Gastrocnemius medialis (tissue), 4 donors: Measurements from ENCODE around the gene PLXNA2. TPM values are rescaled to one million over a fixed set of nuclear protein-coding genes. Genes with fewer than 3 reads are reported as not detected.

Experiments
- ATAC-seq, 2 donors: fragments of 150-250 bp; one replicate each; pipeline ENCODE4 v1.9.1; 2016
- DNase-seq, 2 donors: peaks; one replicate each; pipeline ENCODE4 v3.0.0-alpha.2; 2019
- H3K27ac ChIP-seq, 4 donors: fragments of 200-600 bp; sonication (generic); 1 replicate in 1 of 4; 2 replicates in 3 of 4; pipeline ENCODE4 v1.5.1; 2016 to 2018; ENCODE audit warnings: mild to moderate bottlenecking in 2 of 4, moderate library complexity in 1 of 4
- H3K27me3 ChIP-seq, 3 donors: fragments of 200-600 bp; sonication (generic) in 2 of 3; 1 replicate in 1 of 3; 2 replicates in 2 of 3; pipeline versions ENCODE4 v1.5.1 to v1.6.0; 2016 to 2019; ENCODE audit warnings: mild to moderate bottlenecking in 1 of 3, moderate library complexity in 1 of 3
- H3K36me3 ChIP-seq, 2 donors: fragments of 200-600 bp; sonication (generic) in 1 of 2; one replicate each; pipeline ENCODE4 v1.5.1; 2017 to 2018
- H3K4me1 ChIP-seq, 2 donors: fragments of 200-600 bp; sonication (generic) in 1 of 2; one replicate each; pipeline ENCODE4 v1.5.1; 2016 to 2017; ENCODE audit warnings: mild to moderate bottlenecking in 2 of 2
- H3K4me3 ChIP-seq, 4 donors: fragments of 200-600 bp; sonication (generic) in 3 of 4; 1 replicate in 1 of 4; 2 replicates in 3 of 4; pipeline ENCODE4 v1.5.1; 2016 to 2019; ENCODE audit warnings: mild to moderate bottlenecking in 2 of 4
- H3K9me3 ChIP-seq, 3 donors: fragments of 200-600 bp; sonication (generic) in 2 of 3; 1 replicate in 1 of 3; 2 replicates in 2 of 3; pipeline ENCODE4 v1.5.1; 2016 to 2019
- CTCF ChIP-seq, 5 experiments: fragments of 450-650 bp in 3 of 5; fragments of 200-600 bp in 2 of 5; sonication (generic) in 2 of 5; IDR thresholded peaks in 4 of 5; conservative IDR thresholded peaks in 1 of 5; 1 replicate in 4 of 5; 2 replicates in 1 of 5; pipeline ENCODE4 v1.5.1; 2016 to 2019; ENCODE audit warnings: antibody characterized with exemption in 5 of 5, mild to moderate bottlenecking in 3 of 5, moderate library complexity in 3 of 5
- POLR2A ChIP-seq, 2 donors: fragments of 450-650 bp; IDR thresholded peaks; one replicate each; pipeline ENCODE4 v1.6.1; 2017; ENCODE audit warnings: antibody characterized with exemption in 2 of 2, mild to moderate bottlenecking in 2 of 2, moderate library complexity in 2 of 2
- in situ Hi-C, 4 donors: fragments of 200-750 bp; cut with MboI; loops; one replicate each; pipeline versions ENCODE4 v1.15.0 to v1.8.0; 2017; ENCODE audit warnings: low sequenced_read_pairs in 4 of 4
- intact Hi-C: fragments of 100-400 bp; cut with DNase I; formaldehyde crosslinking; loops from one replicate; pipeline ENCODE4 v1.15.1; 2023; ENCODE audit warnings: low total_unique reads
- total RNA-seq, 4 donors: library from RNA; depleted of rRNA; stranded (reverse); fragments of >200 nt; gene quantifications; one replicate each; pipeline versions ENCODE4 v1.1.0 to v1.2.3, GENCODE V29; 2016

The PLXNA2 gene
- total RNA-seq, 4 donors from 2014 or later, result 12.4 to 20.0 (median 16.2) TPM

- in situ Hi-C loops, result no loop called here
- intact Hi-C loops, result no loop called here
Measured at GRCh38 chr1:208272713-208273112, 28.5 kb upstream of the PLXNA2 start.

GRCh38 chr1:208272311-208272710 lies 28.1 kb upstream of the PLXNA2 start:
- Histone ChIP-seq H3K36me3 (no peaks in the 10 kb centered on the region), H3K9me3 (no peaks in the 10 kb centered on the region), H3K4me3 (no peak overlapping the region), H3K27ac (no peak overlapping the region), H3K4me1 (peaks cover 5% of the 10 kb centered on the region in 2 donors), H3K27me3 (no peaks in the 10 kb centered on the region)
- intact Hi-C loops (no loop called here), in situ Hi-C loops (no loop called here)
- no peak for ATAC-seq
- TF ChIP-seq CTCF (IDR thresholded peaks at IDR 0.05 in 4 of 5, conservative IDR thresholded peaks at IDR 0.05 in 1 of 5) (no peak), POLR2A (IDR thresholded peaks at IDR 0.05) (no peak)
- DNase-seq, result no peak

More at GRCh38 chr1:208272713-208273112, 28.5 kb upstream of the PLXNA2 start:
- Histone ChIP-seq H3K4me1 (peaks cover 5% of the 10 kb centered on the region in 2 donors), H3K4me3 (no peak overlapping the region), H3K36me3 (no peaks in the 10 kb centered on the region), H3K27ac (no peak overlapping the region), H3K27me3 (no peaks in the 10 kb centered on the region), H3K9me3 (no peaks in the 10 kb centered on the region)
- no peak for ATAC-seq
- no peak for TF ChIP-seq POLR2A (IDR thresholded peaks at IDR 0.05)
- TF ChIP-seq CTCF (IDR thresholded peaks at IDR 0.05 in 4 of 5, conservative IDR thresholded peaks at IDR 0.05 in 1 of 5), result no peak
- DNase-seq, result no peak

GRCh38 chr1:208271236-208271635 lies 27.1 kb upstream of the PLXNA2 start:
- H3K27me3 ChIP-seq, result no peaks in the 10 kb centered on the region
- TF ChIP-seq POLR2A (IDR thresholded peaks at IDR 0.05) (no peak), CTCF (IDR thresholded peaks at IDR 0.05 in 4 of 5, conservative IDR thresholded peaks at IDR 0.05 in 1 of 5) (no peak)
- no peaks in the 10 kb centered on the region for H3K36me3 ChIP-seq
- peaks cover 5% of the 10 kb centered on the region in 2 donors for H3K4me1 ChIP-seq
- ATAC-seq, result no peak
- intact Hi-C loops (no loop called here), in situ Hi-C loops (no loop called here)
- DNase-seq, result no peak
- H3K4me3 ChIP-seq, result no peak overlapping the region
- H3K9me3 ChIP-seq, result no peaks in the 10 kb centered on the region
- H3K27ac ChIP-seq, result no peak overlapping the region

- in situ Hi-C loops, result no loop called here
- TF ChIP-seq POLR2A (IDR thresholded peaks at IDR 0.05) (no peak), CTCF (IDR thresholded peaks at IDR 0.05 in 4 of 5, conservative IDR thresholded peaks at IDR 0.05 in 1 of 5) (no peak)
- H3K27me3 ChIP-seq, result no peaks in the 10 kb centered on the region
Measured at GRCh38 chr1:208270651-208271141, 26.5 kb upstream of the PLXNA2 start.

GRCh38 chr1:208269338-208269666 lies 25.1 kb upstream of the PLXNA2 start:
- ATAC-seq, result peak; percentile 91 to 94
- H3K27ac ChIP-seq, result no peak overlapping the region
- in situ Hi-C loops, result no loop called here

More at GRCh38 chr1:208270651-208271141, 26.5 kb upstream of the PLXNA2 start:
- ATAC-seq, result no peak
- Histone ChIP-seq H3K9me3 (no peaks in the 10 kb centered on the region), H3K27ac (no peak overlapping the region), H3K36me3 (no peaks in the 10 kb centered on the region), H3K4me1 (peaks cover 5% of the 10 kb centered on the region in 2 donors), H3K4me3 (no peak overlapping the region)
- intact Hi-C loops, result no loop called here
- DNase-seq, result no peak

More at GRCh38 chr1:208269338-208269666, 25.1 kb upstream of the PLXNA2 start:
- peaks cover 5% of the 10 kb centered on the region in 2 donors for H3K4me1 ChIP-seq
- H3K36me3 ChIP-seq, result no peaks in the 10 kb centered on the region
- intact Hi-C loops, result no loop called here
- peak; percentile 18 to 59 for DNase-seq
- no peak for TF ChIP-seq CTCF (IDR thresholded peaks at IDR 0.05 in 4 of 5, conservative IDR thresholded peaks at IDR 0.05 in 1 of 5)
- no peak for TF ChIP-seq POLR2A (IDR thresholded peaks at IDR 0.05)
- H3K27me3 ChIP-seq, result no peaks in the 10 kb centered on the region
- no peaks in the 10 kb centered on the region for H3K9me3 ChIP-seq
- H3K4me3 ChIP-seq, result no peak overlapping the region
